Neural progenitor cell (in vitro differentiated cells): ENCODE measurements around the gene ASCC2. TPM values are rescaled to one million over a fixed set of nuclear protein-coding genes. Genes with fewer than 3 reads are reported as not detected.

Source experiments
- DNase-seq: peaks from one replicate; pipeline ENCODE4 v3.0.0-alpha.2; 2016; ENCODE audit warnings: low spot score
- H2AFZ ChIP-seq: fragments of 200-600 bp; sonication (generic); replicated peaks from 2 replicates; pipeline ENCODE4 v1.6.1; 2016; ENCODE audit warnings: antibody characterized with exemption
- H3F3A ChIP-seq: fragments of 200-600 bp; sonication (generic); 2 replicates; pipeline ENCODE4 v1.6.1; 2016; ENCODE audit warnings: antibody characterized with exemption, low read depth
- H3K27ac ChIP-seq: fragments of 200-600 bp; sonication (generic); 2 replicates; pipeline ENCODE4 v1.5.1; 2016; ENCODE audit warnings: mild to moderate bottlenecking
- H3K27me3 ChIP-seq: fragments of 200-600 bp; sonication (generic); 2 replicates; pipeline ENCODE4 v1.6.1; 2016; ENCODE audit warnings: mild to moderate bottlenecking, moderate library complexity
- H3K36me3 ChIP-seq: fragments of 200-600 bp; sonication (generic); 2 replicates; pipeline ENCODE4 v1.5.1; 2016
- H3K4me1 ChIP-seq: fragments of 200-600 bp; sonication (generic); 2 replicates; pipeline ENCODE4 v1.6.1; 2016; ENCODE audit warnings: mixed run types
- H3K4me2 ChIP-seq: fragments of 200-600 bp; sonication (generic); 2 replicates; pipeline ENCODE4 v1.6.1; 2016
- H3K4me3 ChIP-seq: fragments of 200-600 bp; sonication (generic); 2 replicates; pipeline ENCODE4 v1.5.1; 2016
- H3K79me2 ChIP-seq: fragments of 200-600 bp; sonication (generic); 2 replicates; pipeline ENCODE4 v1.6.1; 2016; ENCODE audit warnings: low read depth
- H3K9ac ChIP-seq: fragments of 200-600 bp; sonication (generic); 2 replicates; pipeline ENCODE4 v1.6.1; 2016
- H3K9me3 ChIP-seq: fragments of 200-600 bp; sonication (generic); 2 replicates; pipeline ENCODE4 v1.5.1; 2016; ENCODE audit warnings: low read depth
- H4K20me1 ChIP-seq: fragments of 200-600 bp; sonication (generic); 2 replicates; pipeline ENCODE4 v1.6.1; 2016; ENCODE audit warnings: low read depth
- H3K27ac Mint-ChIP-seq: 3 replicates; pipeline ENCODE4 v1.8.0; 2021; ENCODE audit warnings: mixed read lengths
- H3K27me3 Mint-ChIP-seq: 2 replicates; pipeline ENCODE4 v1.8.0; 2022; ENCODE audit warnings: low read depth, mild to moderate bottlenecking, inconsistent platforms, moderate library complexity, mixed read lengths; ENCODE audit not compliant: insufficient read depth
- H3K36me3 Mint-ChIP-seq: 3 replicates; pipeline ENCODE4 v1.8.0; 2021; ENCODE audit warnings: mixed read lengths
- H3K4me1 Mint-ChIP-seq: 3 replicates; pipeline ENCODE4 v1.8.0; 2021; ENCODE audit warnings: mixed read lengths
- H3K4me3 Mint-ChIP-seq: 3 replicates; pipeline ENCODE4 v1.8.0; 2021; ENCODE audit warnings: mild to moderate bottlenecking, moderate library complexity, mixed read lengths
- H3K9me3 Mint-ChIP-seq: 3 replicates; pipeline ENCODE4 v1.8.0; 2020; ENCODE audit warnings: mixed read lengths
- EZH2 ChIP-seq: fragments of 200-600 bp; sonication (generic); IDR thresholded peaks from 2 replicates; pipeline ENCODE4 v1.6.1; 2017; ENCODE audit warnings: antibody characterized with exemption, mild to moderate bottlenecking, moderate library complexity
- EZH2phosphoT487 ChIP-seq: fragments of 200-600 bp; sonication (generic); IDR thresholded peaks from 2 replicates; pipeline ENCODE4 v1.6.1; 2017; ENCODE audit warnings: antibody characterized with exemption
- total RNA-seq: library from RNA; depleted of rRNA; stranded (reverse); fragments of >200 nt; gene quantifications from 2 replicates; pipeline ENCODE4 v1.2.3, GENCODE V29; 2015; ENCODE audit warnings: low replicate concordance
- TF ChIP-seq, protein P1 (sequence below): fragments of 200-600 bp; sonication (generic); IDR thresholded peaks from 2 replicates; pipeline ENCODE4 v1.5.1; 2017; ENCODE audit warnings: antibody characterized with exemption, mild to moderate bottlenecking

ASCC2 gene
- total RNA-seq, 1 donor from 2014 or later = 16.1 TPM

DNA sequence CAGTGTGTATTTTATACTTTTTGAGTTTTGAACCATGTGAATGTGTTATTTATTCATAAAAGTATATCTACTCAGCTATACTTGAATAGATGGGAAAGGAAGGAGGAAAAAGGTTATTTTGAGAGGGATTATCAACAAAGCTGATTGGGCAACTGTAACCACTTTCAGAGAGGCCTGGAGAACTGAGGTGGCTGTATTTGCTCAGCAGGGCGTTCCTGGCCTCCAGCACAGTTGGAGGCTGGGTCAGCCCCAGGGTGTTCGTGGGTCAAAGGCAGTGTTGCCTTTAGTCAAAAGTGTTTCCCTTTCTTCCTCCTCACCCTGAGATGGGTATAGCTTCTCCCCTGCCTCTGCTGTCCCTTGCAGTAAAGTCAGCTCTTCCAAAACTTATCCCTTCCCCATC lies 26.7 kb downstream of the ASCC2 start:
- peaks cover 6% of the 10 kb centered on the region for H3K4me1 ChIP-seq
- H3K4me3 ChIP-seq = no peak overlapping the region
- H3K27me3 ChIP-seq = no peaks in the 10 kb centered on the region
- TF ChIP-seq, protein P1, sequence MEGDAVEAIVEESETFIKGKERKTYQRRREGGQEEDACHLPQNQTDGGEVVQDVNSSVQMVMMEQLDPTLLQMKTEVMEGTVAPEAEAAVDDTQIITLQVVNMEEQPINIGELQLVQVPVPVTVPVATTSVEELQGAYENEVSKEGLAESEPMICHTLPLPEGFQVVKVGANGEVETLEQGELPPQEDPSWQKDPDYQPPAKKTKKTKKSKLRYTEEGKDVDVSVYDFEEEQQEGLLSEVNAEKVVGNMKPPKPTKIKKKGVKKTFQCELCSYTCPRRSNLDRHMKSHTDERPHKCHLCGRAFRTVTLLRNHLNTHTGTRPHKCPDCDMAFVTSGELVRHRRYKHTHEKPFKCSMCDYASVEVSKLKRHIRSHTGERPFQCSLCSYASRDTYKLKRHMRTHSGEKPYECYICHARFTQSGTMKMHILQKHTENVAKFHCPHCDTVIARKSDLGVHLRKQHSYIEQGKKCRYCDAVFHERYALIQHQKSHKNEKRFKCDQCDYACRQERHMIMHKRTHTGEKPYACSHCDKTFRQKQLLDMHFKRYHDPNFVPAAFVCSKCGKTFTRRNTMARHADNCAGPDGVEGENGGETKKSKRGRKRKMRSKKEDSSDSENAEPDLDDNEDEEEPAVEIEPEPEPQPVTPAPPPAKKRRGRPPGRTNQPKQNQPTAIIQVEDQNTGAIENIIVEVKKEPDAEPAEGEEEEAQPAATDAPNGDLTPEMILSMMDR = no peak
- TF ChIP-seq EZH2phosphoT487 = no peak
- no peak for TF ChIP-seq EZH2
- H3K36me3 ChIP-seq = no peaks in the 10 kb centered on the region
- Mint-ChIP-seq H3K4me3 (no peak overlapping the region), H3K4me1 (peaks cover 6% of the 10 kb centered on the region), H3K27me3 (peaks cover 2% of the 10 kb centered on the region), H3K27ac (no peak overlapping the region), H3K9me3 (no peaks in the 10 kb centered on the region), H3K36me3 (peaks cover 19% of the 10 kb centered on the region)
- H3K9me3 ChIP-seq = no peaks in the 10 kb centered on the region
- no peak overlapping the region for H2AFZ ChIP-seq
- H3K79me2 ChIP-seq = no peaks in the 10 kb centered on the region
- no peaks in the 10 kb centered on the region for H3F3A ChIP-seq
- no peak overlapping the region for H3K9ac ChIP-seq
- no peak overlapping the region for H3K27ac ChIP-seq
- no peak for DNase-seq
- no peaks in the 10 kb centered on the region for H4K20me1 ChIP-seq
- no peak overlapping the region for H3K4me2 ChIP-seq

DNA sequence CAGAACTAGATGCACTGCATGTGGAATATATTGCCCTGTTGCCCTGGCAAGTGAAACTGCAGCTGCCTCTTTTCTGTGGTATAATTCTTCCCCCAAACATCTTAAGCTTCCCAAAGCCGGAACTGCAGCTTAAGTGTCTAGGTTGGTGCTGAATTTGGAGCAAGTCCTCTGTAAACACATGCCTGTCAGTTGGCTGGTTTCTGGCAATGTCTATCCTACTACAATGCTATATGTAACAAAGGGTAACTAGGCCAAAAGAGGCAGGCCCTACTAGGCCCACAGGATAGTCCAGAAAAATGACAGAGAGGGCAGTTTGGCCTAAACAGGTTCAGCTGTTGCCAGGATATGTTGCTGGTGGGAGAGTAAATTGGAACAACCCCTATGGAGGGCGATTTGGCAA lies 27.9 kb downstream of the ASCC2 start:
- H3K9me3 ChIP-seq = no peaks in the 10 kb centered on the region
- H4K20me1 ChIP-seq = no peaks in the 10 kb centered on the region
- no peak for DNase-seq
- no peak overlapping the region for H3K27ac ChIP-seq
- H3K36me3 ChIP-seq = no peaks in the 10 kb centered on the region
- no peaks in the 10 kb centered on the region for H3K27me3 ChIP-seq
- Mint-ChIP-seq H3K27me3 (peaks cover 2% of the 10 kb centered on the region), H3K27ac (no peak overlapping the region), H3K4me1 (peaks cover 3% of the 10 kb centered on the region), H3K9me3 (no peaks in the 10 kb centered on the region), H3K36me3 (peaks cover 19% of the 10 kb centered on the region), H3K4me3 (no peak overlapping the region)
- H3K9ac ChIP-seq = no peak overlapping the region
- no peaks in the 10 kb centered on the region for H3K4me1 ChIP-seq
- no peaks in the 10 kb centered on the region for H3K79me2 ChIP-seq
- H3K4me2 ChIP-seq = no peak overlapping the region
- no peak overlapping the region for H3K4me3 ChIP-seq
- TF ChIP-seq, protein P1 = no peak
- TF ChIP-seq EZH2 (no peak), EZH2phosphoT487 (no peak)
- no peaks in the 10 kb centered on the region for H3F3A ChIP-seq
- no peak overlapping the region for H2AFZ ChIP-seq

DNA sequence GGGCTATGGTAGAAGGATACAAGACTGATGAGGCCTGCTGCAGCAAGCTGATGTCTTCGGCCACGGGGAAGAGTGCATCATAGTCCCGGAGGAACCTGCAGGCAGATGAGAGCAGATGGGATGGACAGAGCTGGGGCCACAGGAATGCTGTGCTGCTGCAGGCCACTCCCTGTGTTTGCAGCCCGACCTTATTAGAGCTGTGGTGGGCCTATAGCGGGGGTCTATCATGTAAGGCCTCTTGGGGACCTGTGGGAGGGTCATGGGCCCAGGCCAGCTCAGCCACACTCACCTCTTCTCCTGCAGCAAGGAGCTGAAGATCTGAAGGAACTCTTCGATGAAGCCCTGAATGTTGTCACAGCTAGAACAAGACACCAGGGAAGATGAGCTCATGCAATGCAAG lies 31.9 kb downstream of the ASCC2 start:
- Mint-ChIP-seq H3K27ac (no peak overlapping the region), H3K4me3 (no peak overlapping the region), H3K27me3 (no peaks in the 10 kb centered on the region), H3K9me3 (no peaks in the 10 kb centered on the region), H3K4me1 (peaks cover 2% of the 10 kb centered on the region), H3K36me3 (peaks cover 16% of the 10 kb centered on the region)
- Histone ChIP-seq H3K4me3 (no peak overlapping the region), H3K9me3 (no peaks in the 10 kb centered on the region), H3K27me3 (no peaks in the 10 kb centered on the region), H3K9ac (no peak overlapping the region), H3K36me3 (no peaks in the 10 kb centered on the region), H3K27ac (no peak overlapping the region), H3K4me2 (no peak overlapping the region), H3F3A (peaks cover 4% of the 10 kb centered on the region), H3K4me1 (peaks cover 5% of the 10 kb centered on the region), H4K20me1 (no peaks in the 10 kb centered on the region), H3K79me2 (no peaks in the 10 kb centered on the region), H2AFZ (no peak overlapping the region)
- no peak for DNase-seq
- TF ChIP-seq EZH2 (no peak), EZH2phosphoT487 (no peak)
- TF ChIP-seq, protein P1 = no peak

DNA sequence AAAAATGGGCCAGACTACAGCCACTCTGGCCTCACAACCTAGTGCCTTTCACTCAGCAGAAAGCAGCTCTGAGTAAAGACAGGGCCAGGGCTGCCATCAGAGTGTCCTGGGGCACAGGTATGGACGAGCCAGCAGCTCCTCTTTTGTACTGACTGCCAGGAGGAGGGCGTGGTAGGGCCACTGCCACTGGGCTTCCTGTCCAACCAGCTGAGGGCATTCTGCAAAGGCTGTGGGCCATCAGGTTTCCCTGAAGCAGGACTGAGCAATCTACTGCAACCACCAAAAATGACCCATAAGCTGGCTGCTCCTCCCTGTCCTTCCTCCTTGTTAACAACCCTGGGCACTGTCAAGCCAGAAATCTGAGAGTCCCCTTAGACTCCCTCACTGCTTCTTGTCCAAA lies 33.1 kb downstream of the ASCC2 start:
- Histone ChIP-seq H4K20me1 (no peaks in the 10 kb centered on the region), H2AFZ (no peak overlapping the region), H3K9ac (no peak overlapping the region), H3K27ac (no peak overlapping the region), H3K27me3 (no peaks in the 10 kb centered on the region), H3K4me1 (peaks cover 6% of the 10 kb centered on the region), H3K4me3 (no peak overlapping the region), H3K9me3 (no peaks in the 10 kb centered on the region), H3K79me2 (no peaks in the 10 kb centered on the region), H3K4me2 (no peak overlapping the region), H3F3A (peaks cover 5% of the 10 kb centered on the region), H3K36me3 (no peaks in the 10 kb centered on the region)
- H3K36me3 Mint-ChIP-seq = peaks cover 22% of the 10 kb centered on the region
- no peak overlapping the region for H3K4me3 Mint-ChIP-seq
- no peaks in the 10 kb centered on the region for H3K27me3 Mint-ChIP-seq
- no peak overlapping the region for H3K27ac Mint-ChIP-seq
- no peaks in the 10 kb centered on the region for H3K9me3 Mint-ChIP-seq
- H3K4me1 Mint-ChIP-seq = peaks cover 2% of the 10 kb centered on the region
- TF ChIP-seq, protein P1 = no peak
- TF ChIP-seq EZH2 (no peak), EZH2phosphoT487 (no peak)
- DNase-seq = no peak
